Heart left ventricle (tissue), 13 donors: ENCODE results near the gene PRDX2.

ENCODE experiments used
- CTCF ChIP-seq, 12 donors: fragments of 200-600 bp; sonication (generic) in 4 of 12; IDR thresholded peaks; one replicate each; pipeline versions ENCODE4 v1.5.0 to v1.8.0; 2018 to 2022; ENCODE audit warnings: antibody characterized with exemption in 12 of 12, mild to moderate bottlenecking in 5 of 12
- POLR2A ChIP-seq, 2 donors: fragments of 450-650 bp; IDR thresholded peaks; one replicate each; pipeline ENCODE4 v1.6.1; 2017; ENCODE audit warnings: antibody characterized with exemption in 2 of 2, mild to moderate bottlenecking in 2 of 2, moderate library complexity in 2 of 2
- donor health status: ischemic (EF 13 %, LVEDD 7.1; RV severe dilation, severe dysfunction).
- donor health status: DM: no; HTN: yes; CAD: no.
- donor health status: DM: no; HTN: no; CAD: no.
- donor health status: ischemic (EF 25% LVEDD 6.9; RV normal size, moderate dysfunction).
- donor health status: ischemic (EF 25% LVEDD 5.7; RV mildly dilated, moderate dysfunction).
- donor health status: ischemic (EF 35%, LVEDD 5.7; RV mildly dilated, moderate dysfunction).
- donor health status: nonischemic (EF 11% LVEDD 7.7; RV severe dilation, severe dysfunction).
- donor health status: DM: yes; HTN: yes; CAD: no.
- donor health status: PGD.
- donor health status: ischemic (EF 29% LVEDD 5.4; RV normal size, mild dysfunction).
- donor health status: nonischemic (EF 23%, LVEDD 6.1; RV moderate dilation, normal function).

GRCh38 chr19:12815088-12815487, 13.5 kb upstream of the PRDX2 start:
- TF ChIP-seq CTCF (IDR thresholded peaks at IDR 0.05) (no peak), POLR2A (IDR thresholded peaks at IDR 0.05) (no peak)
